ENCODE data around the gene SETD2.
A peak's percentile ranks its signal among the peaks of the same experiment; 100 is the strongest.

The SETD2 gene

DNA sequence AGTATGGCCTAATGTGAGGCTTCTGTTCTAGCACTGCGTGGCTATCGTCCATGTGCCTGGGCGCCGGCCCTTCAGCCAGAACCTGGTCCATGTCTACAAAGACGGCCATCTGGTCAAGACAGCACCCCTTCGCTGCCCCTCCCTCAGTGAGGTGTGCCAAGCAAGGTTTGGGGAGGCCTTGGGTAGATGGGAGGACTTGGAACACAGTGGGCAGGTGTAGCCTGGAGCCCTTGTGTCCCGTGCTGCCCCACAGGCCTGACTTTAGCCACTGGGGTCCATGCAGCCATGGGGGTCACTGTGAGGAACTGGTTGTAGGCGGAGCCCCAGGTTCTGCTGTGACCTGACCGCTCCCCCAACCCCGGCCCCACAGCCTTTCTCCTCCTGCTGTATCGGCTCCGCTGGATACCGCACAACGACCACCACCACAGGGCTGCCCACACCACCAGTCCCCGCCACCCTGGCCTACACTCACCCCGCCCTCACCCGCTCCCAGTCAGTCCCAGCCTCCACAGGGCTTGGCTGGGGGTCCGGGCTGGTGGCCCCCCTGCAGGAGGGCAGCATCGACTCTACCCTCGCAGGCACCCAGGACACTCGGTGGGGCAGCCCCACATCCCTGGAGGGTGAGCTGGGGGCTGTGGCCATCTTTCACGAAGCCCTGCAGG is 167.9 kb downstream of the SETD2 start:
- DNase-seq, result no peak

DNA sequence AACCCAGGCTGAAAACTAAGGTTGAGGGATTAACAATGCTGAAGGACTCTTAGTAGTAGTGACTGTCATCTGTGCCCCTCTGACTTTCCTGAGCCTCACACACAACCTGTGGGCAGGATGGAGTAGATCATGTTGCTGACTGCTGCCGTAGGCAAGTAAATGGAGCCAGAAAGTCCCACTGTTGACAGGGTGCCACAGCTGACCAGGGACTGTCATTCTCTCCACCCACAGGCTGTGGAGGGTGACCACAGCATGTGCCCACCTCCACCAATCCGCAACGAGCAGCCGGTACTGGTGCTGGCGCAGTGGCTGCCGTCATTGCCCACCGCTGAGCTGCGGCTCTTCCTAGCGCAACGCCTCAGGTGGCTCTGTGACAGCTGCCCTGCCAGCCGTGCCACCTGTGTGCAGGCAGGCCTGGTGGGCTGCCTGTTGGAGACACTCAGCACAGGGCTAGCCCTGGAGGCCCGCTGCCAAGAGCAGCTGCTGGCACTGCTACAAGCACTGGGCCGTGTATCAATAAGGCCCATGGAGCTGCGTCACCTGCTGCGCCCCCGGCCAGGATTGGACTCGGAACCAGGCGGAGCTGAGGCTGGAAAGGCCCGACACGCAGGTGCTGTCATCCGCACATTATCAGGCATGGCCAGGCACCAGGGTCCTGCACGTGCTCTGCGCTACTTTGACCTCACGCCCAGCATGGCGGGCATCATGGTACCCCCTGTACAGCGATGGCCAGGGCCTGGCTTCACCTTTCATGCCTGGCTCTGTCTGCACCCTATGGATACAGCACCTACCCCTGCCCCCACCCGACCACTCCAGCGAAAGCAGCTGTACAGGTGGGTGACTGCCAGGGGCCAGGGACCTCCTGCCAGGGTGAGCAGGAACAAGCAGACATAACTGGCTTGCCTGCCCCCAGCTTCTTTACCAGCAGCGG is 168.8 kb downstream of the SETD2 start:
- no peak for DNase-seq

DNA sequence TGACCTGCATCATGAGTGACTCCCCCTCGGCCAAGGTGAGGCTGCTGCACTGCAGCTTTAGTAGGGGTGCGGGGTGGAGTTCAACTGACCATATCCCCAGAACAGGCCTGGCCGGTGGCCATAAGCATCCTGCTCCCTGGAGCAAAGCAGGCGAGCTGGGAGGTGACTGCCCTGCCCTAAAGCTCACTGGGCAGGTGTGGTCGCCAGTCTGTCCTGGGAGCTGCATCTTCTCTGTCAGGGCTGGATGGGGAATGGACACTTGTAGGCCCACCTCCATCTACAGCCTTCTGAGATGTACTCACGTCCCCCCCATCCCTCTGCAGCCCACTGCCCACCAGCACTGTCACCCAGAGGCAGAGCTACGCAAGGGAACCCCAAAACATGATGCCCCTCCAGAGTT is 169.9 kb downstream of the SETD2 start:
- DNase-seq, result no peak

DNA sequence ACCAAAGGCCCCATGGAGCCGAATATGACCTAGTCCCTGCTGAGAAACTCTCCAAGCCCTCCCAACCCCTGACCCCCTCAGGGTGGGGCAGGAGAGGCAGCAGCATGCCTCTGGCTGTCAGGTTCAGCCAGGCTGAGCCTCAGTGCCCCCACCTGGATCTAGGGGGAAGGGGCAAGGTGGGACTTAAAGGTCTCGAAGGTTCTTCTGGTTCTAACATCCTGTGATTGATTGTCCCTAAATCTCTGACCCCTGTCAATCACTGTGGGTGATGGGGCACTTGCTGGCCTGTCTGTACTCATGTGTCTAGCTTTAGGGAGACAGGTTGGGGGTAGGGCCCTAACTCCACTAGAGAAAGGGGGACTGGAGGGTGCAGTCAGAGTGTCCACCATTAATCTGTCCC is 170.6 kb downstream of the SETD2 start:
- DNase-seq, result no peak

DNA sequence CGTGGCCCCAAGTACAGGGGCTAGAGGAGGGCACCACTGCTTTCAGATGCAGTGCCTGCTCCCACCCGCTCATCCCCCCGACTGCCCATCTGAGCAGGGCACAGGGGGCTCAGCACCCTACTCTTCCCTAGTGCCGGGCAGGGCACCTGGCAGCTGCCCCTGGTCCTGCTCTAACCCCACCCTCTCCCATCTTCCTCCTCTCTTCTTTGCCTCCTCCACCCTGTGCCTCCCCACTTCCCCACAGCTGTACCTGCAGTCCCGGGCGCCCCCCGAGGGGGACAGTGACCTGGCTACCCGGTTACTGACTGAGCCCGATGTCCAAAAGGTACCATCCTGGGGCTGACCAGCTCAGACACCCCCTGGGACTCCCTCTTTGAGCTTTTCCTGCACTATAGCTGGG is 171.7 kb downstream of the SETD2 start:
- DNase-seq, result no peak

DNA sequence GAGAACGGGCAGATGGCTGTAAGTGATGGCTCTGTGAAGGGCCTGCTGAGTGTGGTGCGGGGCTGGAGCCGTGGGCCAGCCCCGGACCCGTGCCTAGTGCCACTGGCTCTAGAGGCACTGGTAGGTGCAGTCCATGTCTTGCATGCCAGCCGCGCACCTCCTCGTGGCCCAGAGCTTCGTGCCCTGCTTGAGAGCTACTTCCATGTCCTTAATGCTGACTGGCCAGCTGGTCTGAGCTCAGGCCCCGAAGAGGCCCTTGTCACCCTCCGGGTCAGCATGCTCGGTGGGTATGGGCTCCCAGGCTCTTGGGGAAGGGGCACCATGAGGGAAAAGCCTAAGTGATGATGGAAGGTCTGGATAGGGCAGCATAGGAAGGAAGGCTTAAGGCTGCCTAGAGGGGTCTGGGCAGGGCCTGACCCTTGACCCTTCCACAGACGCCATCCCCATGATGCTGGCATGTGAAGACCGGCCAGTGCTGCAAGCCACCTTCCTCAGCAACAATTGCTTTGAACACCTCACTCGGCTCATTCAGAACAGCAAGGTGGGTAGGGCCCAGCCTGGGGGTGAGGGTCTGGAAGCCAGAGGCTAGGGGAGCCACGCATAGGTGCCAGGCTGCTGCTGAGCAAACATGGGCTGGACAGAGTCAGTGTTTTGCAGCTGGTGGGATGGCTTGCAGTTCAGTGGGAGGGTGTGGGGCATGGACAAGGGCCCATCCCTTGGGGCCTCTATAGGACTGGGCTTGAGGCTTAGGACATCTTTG is 172.3 kb downstream of the SETD2 start:
- no peak for DNase-seq

DNA sequence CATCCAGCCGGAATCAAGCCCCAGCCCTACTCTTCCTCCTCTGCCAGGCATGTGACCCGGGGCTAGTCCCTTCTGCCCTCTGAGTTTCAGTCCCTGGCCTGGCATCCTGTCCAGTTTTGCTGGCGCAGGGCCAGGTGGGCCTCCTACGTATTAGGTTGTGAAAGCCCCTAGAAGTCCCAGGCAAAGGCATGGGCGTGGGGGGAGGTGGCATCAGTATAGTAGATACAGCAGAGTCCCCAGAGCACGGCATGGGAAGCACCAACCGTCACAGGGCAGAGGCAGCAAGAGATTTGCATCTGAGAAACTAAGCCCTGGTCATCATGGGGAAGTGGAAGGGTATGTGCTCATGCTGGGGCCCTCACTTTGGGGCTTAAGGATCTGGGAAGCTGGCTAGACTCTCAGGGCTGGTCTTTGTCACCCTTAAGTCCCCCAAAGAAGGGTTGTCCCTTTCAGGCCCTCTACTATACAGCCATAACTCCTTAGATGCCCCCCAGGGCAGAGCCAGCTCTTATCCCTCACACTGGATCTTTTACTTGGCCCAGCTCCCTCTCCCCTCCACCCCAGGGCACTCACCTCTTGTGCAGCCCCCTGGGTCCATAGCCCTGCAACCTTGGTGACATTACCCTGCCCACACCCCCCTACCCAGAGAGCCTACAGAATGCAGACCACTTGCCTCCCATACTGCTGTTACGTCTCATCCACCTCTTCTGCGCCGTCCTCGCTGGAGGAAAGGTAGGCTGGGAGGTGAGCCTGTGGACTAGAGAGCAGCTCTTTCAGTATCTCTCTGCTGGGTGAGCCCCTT is 173.1 kb downstream of the SETD2 start:
- no peak for DNase-seq

DNA sequence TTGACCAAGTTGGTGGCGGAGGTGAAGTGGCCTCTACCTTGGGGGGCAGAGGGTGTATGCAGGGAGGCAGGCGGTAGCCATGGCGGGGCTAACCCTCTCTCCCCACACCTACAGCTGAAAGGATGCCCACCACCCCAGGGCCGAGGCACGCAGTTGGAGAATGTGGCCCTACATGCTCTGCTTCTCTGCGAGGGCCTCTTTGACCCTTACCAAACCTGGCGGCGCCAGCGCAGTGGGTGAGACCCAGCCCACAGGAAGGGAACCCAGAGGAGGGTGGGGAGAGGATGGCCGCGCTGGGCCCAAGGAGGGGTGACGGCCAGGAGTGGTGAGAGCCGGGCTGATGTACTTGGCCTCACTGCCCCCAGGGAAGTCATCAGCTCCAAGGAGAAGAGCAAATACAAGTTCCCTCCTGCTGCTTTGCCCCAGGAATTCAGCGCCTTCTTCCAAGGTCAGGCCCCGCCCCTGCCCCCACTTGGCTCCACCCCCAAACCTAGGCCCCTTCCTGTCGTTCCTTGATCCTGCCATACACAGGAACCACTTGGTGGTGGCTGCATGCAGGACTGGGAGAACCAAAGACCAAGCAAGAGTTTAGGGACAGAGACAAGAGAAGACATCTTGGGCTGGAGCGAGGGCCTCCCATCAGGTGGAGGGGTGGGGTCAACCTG is 174.6 kb downstream of the SETD2 start:
- DNase-seq, result no peak

DNA sequence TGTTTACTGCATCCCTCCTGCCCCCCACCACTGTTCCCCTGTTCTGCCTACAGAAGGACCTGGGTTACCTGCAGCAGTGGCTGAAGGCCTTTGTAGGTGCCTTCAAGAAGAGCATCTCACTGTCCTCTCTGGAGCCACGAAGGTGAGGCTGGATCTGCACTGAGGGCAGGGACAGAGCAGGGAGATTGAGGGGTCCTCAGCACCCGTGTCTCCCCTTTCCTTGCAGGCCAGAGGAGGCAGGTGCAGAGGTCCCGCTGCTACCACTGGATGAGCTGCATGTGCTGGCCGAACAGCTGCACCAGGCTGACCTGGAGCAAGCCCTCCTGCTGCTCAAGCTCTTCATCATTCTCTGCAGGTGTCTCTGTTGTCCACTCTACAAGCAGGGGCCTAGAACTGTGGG is 175.3 kb downstream of the SETD2 start:
- DNase-seq, result no peak

DNA sequence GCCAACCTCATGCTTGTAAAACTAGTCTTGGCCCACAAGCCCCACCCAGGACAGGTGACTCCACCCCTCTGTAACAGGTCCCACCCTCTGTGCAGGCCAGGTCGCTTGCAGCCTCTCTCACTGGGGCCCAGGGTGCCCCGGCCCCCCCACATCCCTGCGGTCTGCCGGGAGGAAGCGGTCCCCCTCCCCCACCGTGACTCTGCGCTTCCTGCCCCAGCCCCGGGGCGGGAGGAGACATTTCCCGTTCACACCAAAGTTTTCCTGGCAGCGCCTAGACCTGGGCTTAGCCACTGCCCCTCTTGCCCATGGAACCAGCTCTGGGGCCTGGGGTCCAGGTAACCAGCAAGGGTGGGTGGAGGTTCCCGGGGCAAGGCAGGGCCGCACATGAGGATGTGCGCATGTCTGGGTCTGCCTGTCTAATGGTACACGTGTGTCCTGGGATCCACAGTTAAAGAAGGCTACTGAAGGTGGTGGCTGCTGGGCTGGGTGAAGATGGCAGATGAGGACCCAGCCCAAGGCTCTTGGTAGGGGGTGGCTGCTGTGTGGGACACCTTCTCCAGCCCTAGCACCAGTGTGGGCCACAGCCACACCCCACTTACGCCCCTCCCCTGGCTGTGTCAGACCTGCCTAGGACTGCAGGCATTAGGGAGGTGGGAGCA is 176.0 kb downstream of the SETD2 start:
- no peak for DNase-seq

DNA sequence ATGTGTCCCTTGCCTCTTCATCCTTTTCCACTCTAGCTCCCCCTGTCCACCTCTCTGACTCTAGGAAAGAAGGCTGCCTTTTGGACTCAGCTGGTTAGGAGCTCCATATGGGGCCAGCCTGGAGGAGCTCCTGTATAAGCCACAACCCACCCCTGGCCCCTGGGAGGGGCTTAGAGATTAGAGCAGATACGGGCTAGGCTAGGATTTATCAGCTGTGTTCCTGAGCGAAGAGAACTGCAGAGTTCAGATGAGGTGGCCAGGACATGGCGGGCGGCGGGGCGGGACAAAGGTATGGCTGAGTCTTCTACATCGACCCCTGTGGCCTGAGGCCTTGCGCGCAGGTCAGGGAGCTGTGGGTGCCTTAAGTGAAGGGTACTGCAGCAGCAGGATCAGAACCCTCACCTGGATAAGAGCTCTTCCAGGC is 176.6 kb downstream of the SETD2 start:
- no peak for DNase-seq

DNA sequence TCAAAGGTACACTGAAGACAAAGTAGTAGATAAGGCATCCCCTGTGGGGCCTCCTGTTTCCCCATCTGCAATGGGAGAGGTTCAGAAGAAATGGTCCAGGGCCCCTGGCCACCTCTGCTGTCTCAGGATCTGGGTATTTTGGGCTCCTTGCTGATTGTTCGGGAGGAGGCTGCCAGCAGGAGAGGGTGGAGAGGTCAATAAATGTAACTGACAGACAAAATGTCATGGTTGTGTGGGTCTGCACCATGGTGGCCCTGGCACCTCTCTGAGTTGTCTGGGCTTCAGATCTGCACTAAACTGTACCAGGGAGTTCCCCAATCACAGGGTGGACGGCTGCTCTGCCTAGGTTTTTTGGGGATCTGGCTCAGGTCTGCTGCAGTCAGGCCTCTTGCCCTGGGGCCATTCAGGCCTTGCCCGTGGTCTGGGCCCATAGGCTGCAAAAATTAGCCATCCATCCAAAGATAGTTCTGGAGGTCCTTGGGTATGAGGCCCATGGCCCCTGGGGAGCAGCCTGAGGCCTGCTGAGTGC is 177.1 kb downstream of the SETD2 start:
- no peak for DNase-seq

DNA sequence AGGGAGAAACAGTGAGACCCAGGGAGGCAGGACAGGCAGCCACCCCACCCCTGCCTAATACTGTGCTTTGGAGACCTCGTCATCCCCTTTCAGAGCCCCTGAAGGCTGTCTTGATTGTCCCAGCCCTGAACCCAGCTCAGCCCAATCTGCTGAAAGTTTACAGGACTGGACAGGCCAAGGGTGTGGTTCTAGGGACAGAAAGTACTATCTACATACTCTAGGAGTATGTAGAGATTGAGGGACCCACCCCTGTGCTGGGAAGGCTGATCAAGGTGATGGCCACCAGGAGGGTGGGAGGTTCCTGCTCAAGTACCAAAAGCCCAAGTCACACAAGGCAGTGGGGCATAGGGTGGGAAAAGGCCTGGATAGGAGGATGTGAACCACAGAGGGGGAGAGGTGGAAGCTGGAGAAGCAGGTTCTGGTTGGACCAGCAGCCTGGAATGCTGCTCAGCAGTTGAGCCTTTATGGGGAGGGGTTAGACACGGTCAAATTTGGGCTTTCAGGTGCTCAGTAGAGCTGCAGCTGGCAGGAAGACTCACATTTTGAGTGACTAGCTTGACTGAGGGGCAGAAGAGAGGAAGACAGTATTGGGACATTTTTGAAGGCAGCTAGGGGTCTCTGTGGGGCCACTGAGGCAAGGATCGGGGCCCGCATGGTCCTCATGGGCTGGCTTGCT is 177.7 kb downstream of the SETD2 start:
- DNase-seq, result no peak

DNA sequence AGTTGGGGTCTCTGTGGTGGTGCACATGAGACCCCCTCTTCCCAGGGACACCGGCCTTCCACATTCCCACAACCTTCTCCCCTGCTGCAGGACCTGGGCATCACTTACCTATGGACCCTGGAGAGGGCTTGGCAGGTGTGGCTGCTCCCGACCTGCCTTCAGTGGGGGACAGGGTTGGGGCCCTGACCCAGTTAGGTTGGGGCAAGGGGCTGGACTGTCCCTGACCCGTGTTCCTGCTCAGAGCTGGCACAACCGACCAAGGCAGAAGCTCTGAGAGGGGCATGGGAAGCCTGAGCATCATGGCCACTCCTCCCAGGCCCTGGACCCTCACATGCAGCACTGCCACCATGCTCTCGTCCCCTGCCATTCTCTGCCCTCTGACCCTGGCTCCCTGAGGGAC is 178.3 kb downstream of the SETD2 start:
- DNase-seq, result no peak

DNA sequence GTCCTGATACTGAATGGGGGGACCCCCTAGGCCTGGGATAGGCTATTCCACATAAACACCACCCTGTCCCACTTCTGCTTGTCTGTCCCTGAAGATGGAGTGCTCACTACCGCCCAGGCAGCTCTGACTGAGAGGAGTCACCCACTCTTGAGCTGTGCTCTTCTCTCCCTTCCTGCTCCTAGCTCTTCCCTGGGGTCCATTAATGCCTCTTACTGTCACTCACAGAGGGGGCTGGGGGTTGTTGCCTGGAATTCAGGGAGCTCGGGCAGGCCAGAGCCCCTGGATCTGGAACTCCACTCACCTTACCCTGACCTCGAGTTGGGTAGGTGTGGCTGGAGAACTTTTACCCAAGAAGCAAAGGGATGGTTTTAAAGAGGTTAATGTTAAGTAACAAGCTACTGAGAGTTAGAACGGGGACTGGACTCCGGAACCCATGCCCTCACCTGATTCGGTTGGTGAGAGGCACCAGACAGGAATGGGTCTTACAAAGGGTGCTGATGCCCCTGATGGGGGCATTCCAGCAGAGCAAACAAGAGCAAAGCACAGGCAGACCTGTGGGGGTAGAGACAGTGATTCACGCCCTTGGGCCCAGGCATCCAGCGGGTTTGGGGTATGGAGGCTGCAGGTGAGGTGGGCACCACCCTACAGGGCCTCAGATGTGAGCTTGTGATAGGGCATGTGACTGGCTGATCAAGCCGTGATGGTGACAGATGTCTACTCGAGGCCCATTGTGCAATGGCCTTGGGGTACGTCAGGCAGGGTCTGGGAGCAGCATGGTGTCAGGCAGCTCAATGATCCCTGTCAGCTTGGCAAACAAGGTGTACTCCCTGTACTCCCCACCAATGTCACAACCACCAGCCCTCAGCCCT is 179.1 kb downstream of the SETD2 start:
- no peak for DNase-seq

DNA sequence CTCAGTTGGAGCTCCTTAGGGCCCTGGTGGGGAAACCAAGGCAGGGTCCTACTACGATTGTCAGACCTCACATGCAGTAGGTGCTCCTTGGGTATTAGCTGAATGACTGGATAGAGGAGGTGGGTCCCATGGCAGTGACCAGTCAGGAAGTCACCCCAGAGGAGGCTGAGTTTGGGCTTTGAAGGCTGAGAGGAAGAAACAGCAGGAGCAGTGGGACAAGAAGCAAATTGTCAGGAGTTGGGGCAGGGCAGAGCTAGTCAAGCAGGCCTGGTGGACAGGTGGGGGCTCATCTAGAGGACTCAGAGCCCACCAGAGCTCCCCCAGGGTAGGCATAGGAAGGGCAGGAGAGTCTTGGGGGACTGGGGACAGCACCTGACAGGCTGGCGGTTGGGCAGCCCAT is 181.4 kb downstream of the SETD2 start:
- no peak for DNase-seq

DNA sequence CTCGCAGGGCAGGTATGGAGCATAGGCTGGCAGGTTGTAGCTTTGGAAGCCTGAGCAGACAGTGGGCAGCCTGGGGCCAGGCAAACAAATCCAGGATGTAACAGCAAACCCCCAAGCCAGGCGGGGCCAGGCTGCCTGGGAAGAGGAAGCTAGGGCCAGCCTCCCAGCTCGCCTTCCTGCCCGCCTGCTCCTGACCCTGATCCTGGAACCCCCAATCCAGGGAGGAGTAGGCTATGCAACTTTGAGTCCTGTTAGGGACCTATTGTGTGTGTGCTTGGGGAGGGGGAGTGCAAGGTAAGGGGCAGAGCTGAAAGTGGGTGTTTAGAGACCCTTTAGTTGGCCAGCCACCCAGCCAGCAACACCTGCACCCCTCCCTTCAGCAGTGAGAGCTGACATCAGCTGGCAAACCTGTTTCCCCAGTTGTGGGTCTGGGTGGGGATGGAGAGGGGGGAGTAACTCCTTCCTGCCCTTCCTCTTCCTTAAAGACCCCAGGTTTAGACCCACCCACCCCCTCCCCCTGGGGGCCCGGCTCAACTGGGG is 181.9 kb downstream of the SETD2 start:
- DNase-seq, result no peak

DNA sequence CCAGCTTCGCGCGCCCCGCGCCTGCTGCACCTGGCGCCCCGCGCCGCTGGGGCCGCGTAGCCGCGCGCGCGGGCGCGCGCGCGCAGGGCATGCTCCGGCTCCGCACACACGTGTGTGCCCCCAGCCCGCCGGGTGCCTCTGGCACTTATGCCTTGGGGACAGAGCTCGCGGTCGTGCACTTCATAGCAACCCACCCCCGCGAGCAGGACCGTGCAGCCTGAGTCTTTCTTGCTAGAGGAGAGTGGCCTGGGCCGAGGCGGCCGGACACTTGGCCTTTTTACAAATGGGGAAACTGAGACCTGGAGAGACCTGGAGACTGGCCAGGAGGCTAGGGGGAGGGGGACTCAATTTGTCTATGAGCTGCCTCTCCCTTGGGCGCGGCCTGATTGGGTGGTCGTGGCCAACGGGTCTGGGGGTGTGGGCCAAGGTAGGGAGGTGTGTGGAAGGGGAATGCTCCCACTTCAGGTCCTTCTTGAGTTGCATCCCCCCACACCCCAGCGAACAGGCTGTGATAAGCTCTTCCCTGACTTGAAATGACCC is 183.9 kb downstream of the SETD2 start:
- DNase-seq, result peak; percentile 71

All from 8988T (cell line).